Loucy (cell line): ENCODE data around the gene HSPG2.

Source experiments
- CTCF ChIP-seq: fragments of 200-600 bp; sonication (generic); conservative IDR thresholded peaks from 2 replicates; pipeline ENCODE4 v1.5.1; 2014; ENCODE audit warnings: mild to moderate bottlenecking, antibody characterized with exemption, low read length
- EZH2phosphoT487 ChIP-seq: fragments of 200-600 bp; IDR thresholded peaks from 2 replicates; pipeline ENCODE4 v1.6.1; 2018; ENCODE audit warnings: antibody characterized with exemption, mild to moderate bottlenecking, moderate library complexity, borderline replicate concordance

- TF ChIP-seq CTCF: no peak
- TF ChIP-seq EZH2phosphoT487: no peak
These were observed 108.5 kb downstream of the HSPG2 start for GRCh38 chr1:21828506-21829210.
